AG09309 (cell line): ENCODE measurements around the gene BEAN1.
"Not testable (repeated sequence)": the region's sequence is repeated elsewhere in the genome, so short reads cannot be mapped to it uniquely, and the experiment has no call there.

ENCODE experiments used
- DNase-seq: peaks from one replicate; pipeline ENCODE4 v3.0.0-alpha.2; 2010; ENCODE audit warnings: low read depth
- H3K4me3 ChIP-seq: 2 replicates; pipeline ENCODE4 v1.5.1; 2011; ENCODE audit warnings: mild to moderate bottlenecking, low read depth, low read length, moderate library complexity; ENCODE audit not compliant: control insufficient read depth
- CTCF ChIP-seq: IDR thresholded peaks from 2 replicates; pipeline ENCODE4 v1.5.1; 2011; ENCODE audit warnings: mild to moderate bottlenecking, low read depth, low read length, inconsistent platforms; ENCODE audit not compliant: insufficient read depth, control insufficient read depth; ENCODE audit errors: missing control alignments

BEAN1 gene

GRCh38 chr16:66458853-66459252 lies 31.8 kb downstream of the BEAN1 start:
- TF ChIP-seq CTCF = no peak
- no peak for DNase-seq
- no peak overlapping the region for H3K4me3 ChIP-seq

- no peak for TF ChIP-seq CTCF
- no peak overlapping the region for H3K4me3 ChIP-seq
- no peak for DNase-seq
Observed at GRCh38 chr16:66459878-66460277, 32.8 kb downstream of the BEAN1 start.

- TF ChIP-seq CTCF = no peak
Observed at GRCh38 chr16:66460703-66461102, 33.6 kb downstream of the BEAN1 start.

GRCh38 chr16:66462912-66463311 lies 35.8 kb downstream of the BEAN1 start:
- TF ChIP-seq CTCF = no peak
- DNase-seq = no peak
- no peak overlapping the region for H3K4me3 ChIP-seq

More at GRCh38 chr16:66460703-66461102, 33.6 kb downstream of the BEAN1 start:
- DNase-seq = no peak
- H3K4me3 ChIP-seq = no peak overlapping the region

- H3K4me3 ChIP-seq, DNase-seq: not testable (repeated sequence)
Observed at GRCh38 chr16:66465946-66466345, 38.9 kb downstream of the BEAN1 start.

GRCh38 chr16:66466636-66467035 lies 39.5 kb downstream of the BEAN1 start:
- DNase-seq, H3K4me3 ChIP-seq: not testable (repeated sequence)

- DNase-seq = no peak
- TF ChIP-seq CTCF = no peak
- no peak overlapping the region for H3K4me3 ChIP-seq
Observed at GRCh38 chr16:66467611-66468010, 40.5 kb downstream of the BEAN1 start.

GRCh38 chr16:66468321-66468965 lies 41.3 kb downstream of the BEAN1 start:
- H3K4me3 ChIP-seq = no peak overlapping the region
- DNase-seq = no peak
- no peak for TF ChIP-seq CTCF
